ENCODE results near the gene LRAT.
"Not testable (repeated sequence)": the region's sequence is repeated elsewhere in the genome, so short reads cannot be mapped to it uniquely, and the experiment has no call there.

LRAT gene

GRCh38 chr4:154743683-154744340, at the start of gene LRAT:
LRAT (plus strand) TSS chr4:154744000; CDS start chr4:154744327, 327 bp downstream.
- no peak for DNase-seq (ENCODE audit: low read depth in 1 of 2, low spot score in 1 of 2)

DNA sequence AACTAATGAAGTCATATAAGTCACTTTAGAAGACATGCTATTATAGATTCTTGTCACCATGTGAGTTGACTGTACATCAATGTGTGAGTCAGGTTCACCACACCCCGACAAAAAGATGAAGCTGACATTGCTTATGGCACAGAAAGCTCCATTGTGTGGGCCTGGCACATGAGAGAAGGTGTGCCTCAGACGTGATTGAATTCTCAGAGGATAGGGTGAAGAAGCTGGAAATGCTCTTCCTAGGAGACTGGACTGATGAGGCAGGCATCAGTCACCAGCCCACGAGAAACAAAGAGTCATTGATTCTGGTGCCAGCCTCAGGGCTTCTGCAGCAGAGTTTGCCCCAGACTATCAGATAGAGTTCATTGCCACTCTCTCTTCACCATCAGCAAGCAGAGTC, 35.9 kb upstream of the LRAT start:
- no peak for DNase-seq (ENCODE audit: low read depth in 1 of 2, low spot score in 1 of 2)

GRCh38 chr4:154709550-154709949, 34.2 kb upstream of the LRAT start:
- DNase-seq (ENCODE audit: low read depth in 1 of 2, low spot score in 1 of 2) = no peak

DNA sequence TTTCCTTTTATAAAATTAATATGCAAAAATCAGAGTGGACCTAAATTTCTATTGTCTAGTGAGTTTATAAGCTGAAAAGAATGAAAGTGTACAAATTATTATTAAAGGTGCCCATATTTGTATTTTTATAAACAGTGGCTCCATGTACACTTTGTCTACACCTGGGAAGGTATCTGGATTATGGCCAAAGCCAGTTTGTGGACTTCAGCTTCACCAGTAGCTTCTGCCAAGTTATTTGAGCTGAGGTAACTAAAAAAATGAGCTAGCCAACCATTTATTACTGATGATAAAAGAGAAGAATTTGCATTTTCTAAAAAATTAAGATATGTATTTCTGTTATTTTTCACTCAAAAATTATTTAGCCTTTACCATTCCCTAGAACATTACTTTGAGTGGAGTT, 32.3 kb upstream of the LRAT start:
- no peak for DNase-seq (ENCODE audit: low read depth in 1 of 2, low spot score in 1 of 2)

DNA sequence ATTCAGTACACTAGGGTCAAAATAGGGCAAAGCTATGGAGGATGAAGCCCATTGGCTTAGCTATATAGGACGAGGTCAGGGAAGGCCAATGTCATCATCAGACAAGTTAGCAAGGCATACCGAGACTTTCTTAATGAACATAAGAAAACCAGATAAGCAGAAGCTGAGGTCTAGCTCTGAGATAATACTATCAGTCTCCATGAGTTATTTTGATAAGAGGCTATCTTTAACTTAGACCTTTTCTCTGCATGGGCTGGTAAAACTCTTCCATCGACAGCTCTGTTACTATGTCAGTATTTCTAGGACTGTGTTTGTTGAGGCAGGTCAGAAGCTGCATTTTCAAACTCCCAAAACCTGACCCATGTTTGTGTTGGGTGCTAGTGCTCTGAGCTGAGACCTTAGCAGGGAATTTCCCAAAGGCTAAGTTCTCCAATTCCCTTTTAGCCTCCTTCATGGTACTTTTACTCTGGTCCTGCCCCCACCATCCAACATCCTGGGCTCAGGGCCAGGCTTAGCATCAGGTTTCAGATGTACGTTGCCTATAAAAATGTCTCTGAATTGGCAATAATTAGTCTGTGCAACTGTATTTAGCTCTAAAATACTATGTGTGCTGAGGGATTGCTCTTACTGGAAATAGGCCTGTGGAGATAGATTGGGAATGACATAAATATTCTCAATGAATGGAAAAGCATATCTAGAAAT, 29.3 kb upstream of the LRAT start:
- DNase-seq (ENCODE audit: low read depth in 1 of 2, low spot score in 1 of 2) = no peak

DNA sequence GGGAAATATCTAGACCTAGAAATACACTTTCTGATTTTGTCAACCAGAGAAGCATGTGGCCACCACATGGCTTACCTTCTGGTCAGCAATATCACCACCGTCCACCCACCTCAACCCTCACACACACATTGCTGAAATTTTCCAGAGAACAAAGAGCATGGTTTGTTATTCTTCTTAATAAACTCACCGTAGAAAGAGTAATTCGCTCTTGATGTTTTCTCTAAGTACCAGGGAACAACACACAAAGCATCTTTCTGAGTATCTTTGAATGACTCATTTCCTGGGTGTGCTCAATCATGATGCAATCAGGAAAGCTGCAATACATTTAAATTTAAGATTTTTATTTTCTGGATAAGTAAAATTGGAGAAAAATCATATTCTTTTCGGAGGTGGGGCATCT, 24.7 kb upstream of the LRAT start:
- DNase-seq (ENCODE audit: low read depth in 1 of 2, low spot score in 1 of 2) = no peak

- DNase-seq (ENCODE audit: low read depth in 1 of 2, low spot score in 1 of 2) = no peak
Measured at GRCh38 chr4:154720123-154720522, 23.7 kb upstream of the LRAT start.

DNA sequence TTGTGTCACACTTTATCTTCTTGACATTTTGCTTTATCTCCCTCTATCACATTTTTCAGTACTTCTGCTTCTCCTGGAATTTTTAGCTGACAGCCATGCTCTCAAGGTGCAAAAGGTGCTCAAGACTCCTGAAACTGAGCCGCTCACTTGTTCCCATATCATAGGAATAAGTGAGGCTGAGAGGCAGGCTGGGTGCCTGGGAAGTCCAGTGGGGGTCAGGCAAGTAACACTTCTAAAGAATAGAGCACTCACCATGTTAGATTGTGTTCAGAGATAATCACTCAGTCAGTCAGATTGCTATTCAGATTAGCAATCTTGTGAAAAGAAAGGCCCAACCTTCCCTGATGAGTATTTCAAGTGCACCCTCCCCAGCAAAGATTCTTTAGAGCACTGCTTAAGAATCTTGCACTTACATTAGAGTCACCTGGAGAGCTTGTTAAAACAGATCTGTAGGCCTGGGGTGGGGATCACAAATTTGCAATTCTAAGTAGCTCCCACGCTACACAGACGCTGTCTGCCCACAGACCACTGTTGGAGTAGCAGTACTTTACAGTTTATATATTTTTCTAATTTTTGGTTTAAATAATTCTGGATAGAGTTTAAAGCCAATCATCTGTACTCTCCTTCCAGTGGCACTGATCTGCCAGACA, 23.1 kb upstream of the LRAT start:
- DNase-seq (ENCODE audit: low read depth in 1 of 2, low spot score in 1 of 2) = no peak

GRCh38 chr4:154722262-154722661, 21.5 kb upstream of the LRAT start:
- DNase-seq (ENCODE audit: low read depth in 1 of 2, low spot score in 1 of 2) = no peak

GRCh38 chr4:154723601-154724000, 20.2 kb upstream of the LRAT start:
- DNase-seq (ENCODE audit: low read depth in 1 of 2, low spot score in 1 of 2) = not testable (repeated sequence)

- no peak for DNase-seq (ENCODE audit: low read depth in 1 of 2, low spot score in 1 of 2)
Measured at GRCh38 chr4:154727540-154727939, 16.3 kb upstream of the LRAT start.

DNA sequence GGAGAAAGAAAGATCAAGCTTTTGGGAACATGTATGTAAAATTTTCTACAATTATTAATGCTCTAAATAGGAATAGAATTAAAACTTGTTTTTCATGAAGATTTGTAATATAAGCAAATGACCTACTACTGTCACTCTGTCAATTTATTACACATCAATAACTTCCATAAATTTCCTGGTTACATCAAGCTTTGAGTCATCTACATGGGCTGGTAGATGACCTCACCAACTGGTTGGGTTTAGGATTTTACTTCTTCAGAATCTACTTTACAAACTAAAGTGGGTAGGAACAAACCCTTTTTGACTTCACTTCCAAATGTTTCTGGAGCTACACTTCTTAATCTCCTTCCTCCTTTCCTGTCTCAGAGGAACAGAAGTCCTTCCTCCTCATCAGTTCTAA, 12.0 kb upstream of the LRAT start:
- no peak for DNase-seq (ENCODE audit: low read depth in 1 of 2, low spot score in 1 of 2)

DNA sequence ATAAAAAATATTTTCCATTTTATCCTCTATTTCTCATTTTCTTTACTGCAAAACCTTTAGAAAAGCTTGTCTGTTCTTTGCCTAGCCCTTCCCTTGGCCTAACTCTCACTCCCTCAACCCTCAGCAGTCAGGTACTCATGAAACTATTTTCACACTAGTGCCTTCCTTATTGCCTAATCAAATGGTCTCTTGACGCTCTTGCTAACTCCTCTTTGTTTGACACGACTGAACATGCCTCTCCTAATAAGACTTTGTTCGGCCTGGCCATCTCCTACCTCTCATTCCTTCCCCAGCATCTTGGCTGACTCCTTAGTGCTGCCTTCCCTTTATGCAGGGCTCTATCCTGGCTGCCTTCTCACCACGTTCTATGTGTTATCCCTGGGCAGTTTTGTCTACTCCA, 11.1 kb upstream of the LRAT start:
- DNase-seq (ENCODE audit: low read depth in 1 of 2, low spot score in 1 of 2) = no peak

- no peak for DNase-seq (ENCODE audit: low read depth in 1 of 2, low spot score in 1 of 2)
Measured at GRCh38 chr4:154736770-154737169, 7.0 kb upstream of the LRAT start.

DNA sequence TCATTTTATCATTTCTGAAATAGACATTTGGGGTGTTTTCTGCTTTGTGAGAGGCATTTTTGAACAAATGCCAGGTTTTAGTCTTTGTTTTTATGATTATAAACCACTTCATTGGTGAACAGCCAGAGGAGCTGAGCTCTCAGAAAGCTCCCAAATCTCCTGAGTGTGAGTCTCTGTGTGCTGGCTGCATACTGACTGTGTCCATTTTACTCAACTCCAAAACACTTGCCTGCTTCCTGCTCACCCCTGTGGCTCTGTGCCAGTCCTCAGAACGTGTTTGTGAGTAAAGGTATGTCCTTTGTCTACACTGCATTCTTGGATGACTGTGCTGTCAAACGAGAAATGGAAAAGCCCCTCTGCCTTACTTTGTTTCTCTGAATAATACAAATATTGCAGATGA, 5.4 kb upstream of the LRAT start:
- no peak for DNase-seq (ENCODE audit: low read depth in 1 of 2, low spot score in 1 of 2)

DNA sequence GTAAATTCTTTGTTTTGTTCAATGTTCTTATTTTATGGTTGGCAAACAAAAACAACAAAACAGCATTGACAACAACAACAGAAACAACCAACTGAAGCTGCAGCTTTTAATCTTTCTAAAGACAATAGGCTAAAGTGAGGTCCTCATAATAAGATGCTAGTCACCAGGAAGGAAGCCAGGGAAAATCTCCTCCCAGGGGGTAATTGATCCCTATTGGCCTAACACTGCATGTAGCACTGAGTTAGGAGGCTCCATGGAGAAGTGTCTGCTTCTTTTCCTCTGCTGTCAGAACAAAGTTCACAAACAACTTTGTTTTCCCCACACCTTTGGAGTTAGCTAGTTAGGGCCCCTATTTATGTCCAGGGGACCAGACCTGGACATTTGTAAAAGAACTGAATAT, 4.7 kb upstream of the LRAT start:
- DNase-seq (ENCODE audit: low read depth in 1 of 2, low spot score in 1 of 2) = no peak

- no peak for DNase-seq (ENCODE audit: low read depth in 1 of 2, low spot score in 1 of 2)
Measured at GRCh38 chr4:154740462-154740861, 3.3 kb upstream of the LRAT start.

DNA sequence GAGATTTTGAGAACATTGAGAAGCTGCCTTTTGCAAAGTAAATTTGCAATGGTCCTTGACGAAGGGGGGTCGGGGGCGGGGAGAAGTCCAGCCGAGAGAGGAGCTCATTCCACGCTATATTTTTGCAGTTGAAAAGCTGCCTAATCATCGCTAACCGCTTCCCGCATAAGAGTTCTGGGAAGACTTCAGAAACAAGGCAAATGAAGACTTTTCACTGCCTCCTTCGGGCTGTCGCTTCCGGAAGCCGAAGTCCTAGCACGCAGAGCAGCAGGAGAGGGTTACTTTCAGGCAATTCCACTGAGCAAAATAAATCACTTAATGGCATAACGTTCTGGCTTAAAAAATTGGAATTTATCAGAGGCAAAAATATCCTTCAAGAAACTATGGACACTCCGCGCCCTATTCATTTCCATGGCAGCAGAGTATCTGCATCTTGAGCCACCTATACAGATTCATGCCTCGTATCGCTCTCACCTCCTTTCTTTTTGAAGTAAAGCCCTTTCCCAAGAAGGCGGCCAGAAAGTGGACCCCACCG, 2.6 kb upstream of the LRAT start:
- no peak for DNase-seq (ENCODE audit: low read depth in 1 of 2, low spot score in 1 of 2)

DNA sequence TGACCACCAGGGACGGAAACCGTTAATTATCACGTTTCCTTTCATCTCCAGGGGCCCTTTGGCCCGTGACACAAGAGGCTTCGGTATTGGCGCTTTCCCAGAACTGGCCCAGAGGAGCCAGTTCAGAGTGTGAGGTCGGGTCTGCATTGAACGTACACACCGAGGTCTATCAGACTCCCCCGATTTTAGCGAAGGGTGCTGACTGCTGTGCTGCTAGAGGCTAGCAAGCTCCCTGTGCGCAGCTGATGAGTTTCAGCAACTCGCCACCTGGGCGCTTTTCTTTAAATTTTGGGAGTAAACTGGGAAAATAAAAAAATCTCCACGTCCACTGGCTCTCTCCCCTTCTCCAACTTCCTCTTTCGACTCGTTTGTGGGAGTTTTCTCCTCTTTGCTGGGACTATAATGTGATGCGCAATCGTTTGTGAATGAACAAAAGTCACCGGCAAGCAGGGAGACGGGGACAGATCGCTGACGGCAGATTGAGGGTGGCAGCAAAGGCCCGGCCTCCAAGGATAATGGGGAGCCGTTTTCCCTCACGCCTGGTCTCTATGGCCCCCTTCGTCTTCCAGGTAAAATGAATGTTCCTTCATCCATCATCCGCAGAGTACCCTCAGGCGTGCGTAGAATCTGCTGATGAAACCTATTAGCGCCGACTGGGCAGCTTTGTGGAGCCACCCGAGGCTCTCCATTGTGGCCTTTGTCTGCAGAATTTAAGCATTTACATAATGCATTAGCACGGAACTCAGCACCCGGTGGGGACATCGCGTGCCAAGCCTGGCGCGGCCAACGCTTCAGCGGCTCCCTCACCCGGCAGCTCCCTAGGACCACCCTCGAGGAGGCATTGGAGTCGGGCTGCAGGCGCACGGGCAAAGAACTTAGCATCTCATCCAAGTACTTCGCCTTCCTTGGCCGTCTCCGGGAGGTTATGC, 1.6 kb upstream of the LRAT start:
- DNase-seq (ENCODE audit: low read depth in 1 of 2, low spot score in 1 of 2) = no peak

GRCh38 chr4:154744341-154744926, 634 bp downstream of the LRAT start:
- no peak for DNase-seq (ENCODE audit: low read depth in 1 of 2, low spot score in 1 of 2)

DNA sequence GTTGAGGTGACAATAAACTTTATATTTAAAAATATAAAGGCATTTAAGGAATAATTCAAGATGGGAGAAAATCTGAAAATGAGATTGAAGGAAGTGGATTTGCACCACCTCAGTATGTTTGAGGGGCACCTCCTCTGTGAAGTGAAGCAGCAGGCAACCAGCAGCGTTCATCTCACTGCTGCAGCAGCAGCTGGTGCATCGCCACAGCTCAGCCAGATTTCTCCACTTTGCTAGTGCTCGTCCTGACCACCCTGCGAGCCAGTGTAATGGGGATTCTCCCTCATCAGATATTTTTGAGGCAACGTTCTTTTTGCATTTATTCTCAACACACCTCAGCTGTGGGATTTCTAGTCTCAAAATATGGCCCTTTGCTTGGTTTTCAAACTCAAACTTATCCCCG, 13.9 kb downstream of the LRAT start:
- DNase-seq (ENCODE audit: low read depth in 1 of 2, low spot score in 1 of 2) = no peak

All from activated T-helper 1 cell treated with anti-CD3 and anti-CD28 coated beads, Interleukin-2, amount 50 U/mL, for 16 hours (primary cell).